PFSK-1 (cell line): ENCODE measurements around the gene TPRG1.

Source experiments
- FOXP2 ChIP-seq: optimal IDR thresholded peaks from 2 replicates; pipeline ENCODE3; 2011; ENCODE audit warnings: borderline replicate concordance, control low read depth, inconsistent platforms; ENCODE audit not compliant: insufficient read depth; ENCODE audit errors: extremely low read length, extremely low read depth
- POLR2AphosphoS5 ChIP-seq: IDR thresholded peaks from 2 replicates; pipeline ENCODE4 v1.6.1; 2012; ENCODE audit warnings: low read depth, mild to moderate bottlenecking, control low read depth, low read length, moderate library complexity
- SIN3A ChIP-seq: IDR thresholded peaks from 2 replicates; pipeline ENCODE4 v1.6.1; 2012; ENCODE audit warnings: mild to moderate bottlenecking, low read length, moderate library complexity, borderline replicate concordance; ENCODE audit not compliant: insufficient read depth
- TAF1 ChIP-seq: IDR thresholded peaks from 2 replicates; pipeline ENCODE4 v1.6.1; 2012; ENCODE audit warnings: low read length, control low read depth, borderline replicate concordance; ENCODE audit not compliant: insufficient read depth
- TF ChIP-seq, protein P1 (sequence below), 2 experiments: IDR thresholded peaks; 2 replicates each; pipeline versions ENCODE4 v1.6.1 to v1.8.0; 2011 to 2012; ENCODE audit warnings: low read depth in 2 of 2, low read length in 2 of 2, control low read depth in 1 of 2, inconsistent platforms in 1 of 2, mild to moderate bottlenecking in 1 of 2, moderate library complexity in 1 of 2; ENCODE audit not compliant: insufficient read depth in 1 of 2

Gene TPRG1

DNA sequence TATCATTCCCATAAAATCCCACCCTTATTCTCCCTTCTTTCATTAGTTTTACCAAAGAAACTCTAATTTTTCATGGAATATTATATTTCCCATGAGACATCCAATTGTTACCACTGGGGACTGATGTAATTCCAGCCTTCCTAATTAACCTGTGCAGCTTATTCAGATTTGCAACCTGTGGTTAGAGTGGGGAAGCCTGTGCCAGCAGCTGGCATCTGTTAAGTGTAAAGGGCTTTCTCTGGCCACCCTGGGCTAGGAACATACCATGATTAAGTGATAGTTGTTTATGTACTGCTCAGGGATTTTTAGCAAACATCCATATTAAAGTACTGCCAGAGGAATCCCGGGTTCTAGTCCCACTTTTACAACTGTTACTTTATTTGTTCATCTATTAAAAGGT is 78.2 kb downstream of the TPRG1 start:
- TF ChIP-seq, protein P1, sequence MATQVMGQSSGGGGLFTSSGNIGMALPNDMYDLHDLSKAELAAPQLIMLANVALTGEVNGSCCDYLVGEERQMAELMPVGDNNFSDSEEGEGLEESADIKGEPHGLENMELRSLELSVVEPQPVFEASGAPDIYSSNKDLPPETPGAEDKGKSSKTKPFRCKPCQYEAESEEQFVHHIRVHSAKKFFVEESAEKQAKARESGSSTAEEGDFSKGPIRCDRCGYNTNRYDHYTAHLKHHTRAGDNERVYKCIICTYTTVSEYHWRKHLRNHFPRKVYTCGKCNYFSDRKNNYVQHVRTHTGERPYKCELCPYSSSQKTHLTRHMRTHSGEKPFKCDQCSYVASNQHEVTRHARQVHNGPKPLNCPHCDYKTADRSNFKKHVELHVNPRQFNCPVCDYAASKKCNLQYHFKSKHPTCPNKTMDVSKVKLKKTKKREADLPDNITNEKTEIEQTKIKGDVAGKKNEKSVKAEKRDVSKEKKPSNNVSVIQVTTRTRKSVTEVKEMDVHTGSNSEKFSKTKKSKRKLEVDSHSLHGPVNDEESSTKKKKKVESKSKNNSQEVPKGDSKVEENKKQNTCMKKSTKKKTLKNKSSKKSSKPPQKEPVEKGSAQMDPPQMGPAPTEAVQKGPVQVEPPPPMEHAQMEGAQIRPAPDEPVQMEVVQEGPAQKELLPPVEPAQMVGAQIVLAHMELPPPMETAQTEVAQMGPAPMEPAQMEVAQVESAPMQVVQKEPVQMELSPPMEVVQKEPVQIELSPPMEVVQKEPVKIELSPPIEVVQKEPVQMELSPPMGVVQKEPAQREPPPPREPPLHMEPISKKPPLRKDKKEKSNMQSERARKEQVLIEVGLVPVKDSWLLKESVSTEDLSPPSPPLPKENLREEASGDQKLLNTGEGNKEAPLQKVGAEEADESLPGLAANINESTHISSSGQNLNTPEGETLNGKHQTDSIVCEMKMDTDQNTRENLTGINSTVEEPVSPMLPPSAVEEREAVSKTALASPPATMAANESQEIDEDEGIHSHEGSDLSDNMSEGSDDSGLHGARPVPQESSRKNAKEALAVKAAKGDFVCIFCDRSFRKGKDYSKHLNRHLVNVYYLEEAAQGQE (IDR thresholded peaks at IDR 0.05; ENCODE audit: insufficient read depth in 1 of 2, low read depth in 2 of 2, low read length in 2 of 2), result no peak
- TF ChIP-seq FOXP2, result no peak
- TF ChIP-seq TAF1, result no peak

DNA sequence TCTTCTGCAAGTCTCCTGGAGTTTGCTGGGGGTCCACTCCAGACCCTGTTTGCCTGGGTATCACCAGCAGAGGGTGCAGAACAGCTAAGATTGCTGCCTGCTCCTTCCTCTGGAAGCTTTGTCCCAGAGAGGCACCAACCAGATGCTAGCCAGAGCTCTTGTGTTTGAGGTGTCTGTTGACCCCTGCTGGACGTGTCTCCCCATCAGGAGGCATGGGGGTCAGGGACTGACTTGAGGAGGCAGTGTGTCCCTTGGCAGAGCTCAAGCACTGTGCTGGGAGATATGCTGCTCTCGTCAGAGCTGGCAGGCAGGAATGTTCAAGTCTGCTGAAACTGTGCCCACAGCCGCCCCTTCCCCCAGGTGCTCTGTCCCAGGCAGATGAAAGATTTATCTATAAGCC is 86.5 kb downstream of the TPRG1 start:
- no peak for TF ChIP-seq FOXP2

DNA sequence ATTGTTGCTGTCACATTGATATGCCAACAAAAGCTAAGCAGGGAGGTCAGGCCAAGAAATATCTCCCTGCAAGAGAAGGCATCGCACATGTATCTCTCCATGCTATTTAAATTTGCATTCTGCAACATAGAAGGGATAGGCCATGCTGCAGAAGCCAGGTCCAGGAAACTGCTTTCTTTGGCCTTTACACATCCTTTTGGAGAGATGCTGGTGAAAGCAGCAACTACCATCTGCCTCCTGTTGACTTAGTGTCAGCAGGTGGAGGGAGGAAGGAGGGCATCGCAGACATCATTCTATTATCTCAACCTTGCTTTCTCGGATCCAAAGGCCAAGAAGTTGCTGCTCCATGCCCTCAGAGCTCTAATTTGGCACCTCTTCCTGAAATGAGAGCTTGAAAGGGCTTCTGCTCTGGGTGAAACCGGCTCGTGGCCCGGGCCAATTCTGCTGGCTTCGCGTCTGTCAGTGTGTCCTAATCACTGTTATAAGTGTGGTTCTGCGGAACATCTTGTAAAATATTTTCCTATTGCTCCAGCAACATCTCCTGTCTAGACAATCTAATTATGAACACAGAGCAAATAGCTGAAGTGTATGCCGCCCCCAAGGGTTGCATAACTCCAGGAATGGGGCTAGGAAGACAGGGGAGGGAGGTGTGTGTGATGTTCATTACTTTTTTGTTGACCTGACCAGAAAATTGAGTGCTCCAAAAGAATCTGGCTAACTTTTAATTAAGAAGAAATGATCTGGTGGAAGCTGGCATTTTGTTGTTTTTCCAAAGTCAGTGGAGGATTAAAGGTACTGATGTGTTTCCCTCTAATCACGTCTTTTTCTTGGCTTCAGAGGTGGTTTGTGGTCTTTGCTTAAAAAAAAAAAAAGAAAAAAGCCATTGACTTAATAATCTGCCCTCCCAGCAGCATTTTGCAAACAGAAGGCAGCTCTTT is 89.1 kb downstream of the TPRG1 start:
- TF ChIP-seq TAF1 (no peak), FOXP2 (no peak), SIN3A (no peak)
- TF ChIP-seq, protein P1 (IDR thresholded peaks at IDR 0.05; ENCODE audit: insufficient read depth in 1 of 2, low read depth in 2 of 2, low read length in 2 of 2), result no peak

DNA sequence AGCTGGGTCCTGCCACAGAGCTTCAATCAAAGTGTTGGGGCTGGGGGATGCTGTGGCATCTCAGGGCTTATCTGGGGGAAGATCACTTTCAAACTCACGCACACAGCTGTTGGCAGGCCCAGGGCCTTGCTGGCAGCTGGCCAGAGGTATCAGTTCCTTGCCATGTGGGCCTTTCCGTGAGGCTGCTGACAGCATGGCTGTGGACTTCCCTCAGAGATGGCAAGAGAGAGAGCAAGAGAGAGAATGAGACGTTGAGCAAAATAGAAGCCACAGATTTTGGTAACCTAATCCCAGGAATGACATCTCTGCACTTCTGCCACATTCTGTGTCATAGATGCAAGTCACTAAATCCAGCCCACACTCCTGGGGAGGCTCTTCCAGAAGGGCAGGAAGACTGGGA is 91.0 kb downstream of the TPRG1 start:
- TF ChIP-seq TAF1 (no peak), FOXP2 (no peak), SIN3A (no peak), POLR2AphosphoS5 (no peak)
- TF ChIP-seq, protein P1 (IDR thresholded peaks at IDR 0.05; ENCODE audit: insufficient read depth in 1 of 2, low read depth in 2 of 2, low read length in 2 of 2), result no peak

DNA sequence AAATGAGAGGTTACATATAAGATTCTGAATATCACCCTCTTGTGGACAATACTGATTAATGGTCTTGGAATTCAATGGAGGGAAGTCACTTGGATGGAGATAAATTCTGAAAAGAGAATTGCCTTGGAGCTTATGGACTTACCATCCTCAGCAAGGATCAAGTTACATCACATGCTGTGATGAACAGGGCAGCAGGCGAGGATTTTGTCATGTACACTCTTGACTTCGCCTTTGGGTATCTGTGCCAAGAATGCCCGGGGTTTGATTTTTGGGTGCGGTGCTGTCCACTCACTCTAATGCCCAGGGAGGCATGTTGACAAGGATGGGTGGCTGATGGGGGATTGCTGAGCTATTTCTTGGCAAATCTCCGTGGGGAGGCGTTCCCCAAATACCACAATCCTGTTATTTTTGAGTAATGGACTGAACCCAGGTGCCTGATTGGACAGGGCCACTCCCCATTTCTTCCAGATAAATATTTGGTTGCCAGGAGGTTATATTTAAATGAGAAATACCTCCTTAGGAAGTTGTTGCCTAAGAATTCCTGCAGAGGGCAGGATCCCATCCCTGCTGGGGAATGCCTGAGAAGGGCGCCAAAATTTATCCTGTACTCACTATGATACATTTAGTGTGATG is 96.3 kb downstream of the TPRG1 start:
- TF ChIP-seq, protein P1 (IDR thresholded peaks at IDR 0.05; ENCODE audit: insufficient read depth in 1 of 2, low read depth in 2 of 2, low read length in 2 of 2), result no peak
- TF ChIP-seq TAF1 (no peak), POLR2AphosphoS5 (no peak), FOXP2 (no peak), SIN3A (no peak)
